ENCODE data around the gene CCDC183.

Gene CCDC183

GRCh38 chr9:136853596-136854112 lies 57.5 kb downstream of the CCDC183 start:
- TF ChIP-seq CTCF (IDR thresholded peaks at IDR 0.05): no peak
- Histone ChIP-seq H3K27ac (no peak overlapping the region), H3K4me3 (no peak overlapping the region)
- no peak for DNase-seq (ENCODE audit: low spot score)

DNA sequence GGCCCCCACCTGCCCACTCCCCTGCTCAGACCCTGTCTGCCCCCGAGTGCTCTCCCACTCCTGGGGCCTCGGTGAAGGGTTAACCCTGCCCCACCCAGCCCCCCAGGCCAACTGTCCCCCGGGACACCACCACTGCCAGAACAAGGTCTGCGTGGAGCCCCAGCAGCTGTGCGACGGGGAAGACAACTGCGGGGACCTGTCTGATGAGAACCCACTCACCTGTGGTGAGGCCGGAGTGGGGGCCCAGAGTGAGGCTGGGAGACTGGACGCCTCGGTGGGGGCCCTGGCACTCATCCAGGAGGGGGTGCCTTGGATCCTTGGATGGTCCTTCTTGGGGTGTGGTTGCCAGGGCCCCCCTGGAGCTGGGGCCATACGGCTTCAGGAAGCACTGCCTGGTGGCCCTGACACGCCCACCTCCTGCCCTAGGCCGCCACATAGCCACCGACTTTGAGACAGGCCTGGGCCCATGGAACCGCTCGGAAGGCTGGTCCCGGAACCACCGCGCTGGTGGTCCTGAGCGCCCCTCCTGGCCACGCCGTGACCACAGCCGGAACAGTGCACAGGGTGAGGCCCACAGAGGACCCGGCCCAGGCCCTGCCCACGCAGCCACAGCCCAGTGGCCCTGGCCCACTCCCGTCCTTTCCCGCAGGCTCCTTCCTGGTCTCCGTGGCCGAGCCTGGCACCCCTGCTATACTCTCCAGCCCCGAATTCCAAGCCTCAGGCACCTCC lies 58.1 kb downstream of the CCDC183 start:
- no peak overlapping the region for H3K4me3 ChIP-seq
- DNase-seq (ENCODE audit: low spot score): peak; percentile 69
- H3K27ac ChIP-seq: no peak overlapping the region
- no peak for TF ChIP-seq CTCF (IDR thresholded peaks at IDR 0.05)

GRCh38 chr9:136854842-136855460 lies 58.8 kb downstream of the CCDC183 start:
- H3K4me3 ChIP-seq: no peak overlapping the region
- DNase-seq (ENCODE audit: low spot score): no peak
- TF ChIP-seq CTCF (IDR thresholded peaks at IDR 0.05): no peak
- H3K27ac ChIP-seq: no peak overlapping the region

GRCh38 chr9:136855461-136856078 lies 59.4 kb downstream of the CCDC183 start:
- peak; percentile 72 for DNase-seq (ENCODE audit: low spot score)
- Histone ChIP-seq H3K27ac (no peak overlapping the region), H3K4me3 (no peak overlapping the region)
- TF ChIP-seq CTCF (IDR thresholded peaks at IDR 0.05): no peak

DNA sequence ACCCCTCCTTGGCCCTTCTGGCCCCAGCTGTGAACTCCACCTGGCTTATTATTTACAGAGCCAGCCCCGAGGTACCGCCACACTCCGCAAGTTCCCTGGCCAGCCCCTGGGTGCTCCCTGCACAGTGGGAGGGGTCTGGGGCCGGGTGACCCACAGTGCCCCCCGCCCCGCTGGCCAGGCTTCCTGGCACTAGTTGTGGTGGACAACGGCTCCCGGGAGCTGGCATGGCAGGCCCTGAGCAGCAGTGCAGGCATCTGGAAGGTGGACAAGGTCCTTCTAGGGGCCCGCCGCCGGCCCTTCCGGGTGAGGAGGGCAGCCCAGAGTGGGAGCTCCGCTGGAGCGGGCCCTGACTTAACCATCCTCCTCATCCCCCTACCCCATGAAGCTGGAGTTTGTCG lies 59.9 kb downstream of the CCDC183 start:
- TF ChIP-seq CTCF (IDR thresholded peaks at IDR 0.05): no peak
- no peak overlapping the region for H3K4me3 ChIP-seq
- H3K27ac ChIP-seq: no peak overlapping the region
- no peak for DNase-seq (ENCODE audit: low spot score)

GRCh38 chr9:136856541-136857141 lies 60.5 kb downstream of the CCDC183 start:
- Histone ChIP-seq H3K27ac (no peak overlapping the region), H3K4me3 (no peak overlapping the region)
- no peak for TF ChIP-seq CTCF (IDR thresholded peaks at IDR 0.05)
- DNase-seq (ENCODE audit: low spot score): no peak

Data from coronary artery (tissue), 2 donors.